GM12878 (cell line): Measurements from ENCODE around the gene IKZF1.

Source experiments
- CHD1 ChIP-seq: IDR thresholded peaks from 2 replicates; pipeline ENCODE4 v1.6.1; 2012; ENCODE audit warnings: low read depth, low read length, improper control_type of control experiment
- ELK1 ChIP-seq: IDR thresholded peaks from 2 replicates; pipeline ENCODE4 v1.6.1; 2012; ENCODE audit warnings: low read depth, low read length, improper control_type of control experiment
- EZH2 ChIP-seq: IDR thresholded peaks from 2 replicates; pipeline ENCODE4 v1.6.1; 2012; ENCODE audit warnings: low read depth, mild to moderate bottlenecking, control low read depth, inconsistent platforms, low read length, borderline replicate concordance; ENCODE audit not compliant: control insufficient read depth
- KAT2A ChIP-seq: conservative IDR thresholded peaks from 2 replicates; pipeline ENCODE4 v1.6.1; 2011; ENCODE audit warnings: low read depth, low read length; ENCODE audit not compliant: control insufficient read depth
- KDM1A ChIP-seq: fragments of 200-600 bp; sonication (generic); IDR thresholded peaks from 2 replicates; pipeline ENCODE4 v1.6.1; 2016; ENCODE audit warnings: borderline replicate concordance
- MXI1 ChIP-seq: fragments of 150-350 bp; IDR thresholded peaks from 2 replicates; pipeline ENCODE4 v1.6.1; 2011; ENCODE audit warnings: low read depth, mild to moderate bottlenecking, inconsistent platforms, low read length, improper control_type of control experiment
- NRF1 ChIP-seq: conservative IDR thresholded peaks from 2 replicates; pipeline ENCODE4 v1.6.1; 2011; ENCODE audit warnings: mild to moderate bottlenecking, low read depth, low read length, improper control_type of control experiment
- SIN3A ChIP-seq: IDR thresholded peaks from 2 replicates; pipeline ENCODE4 v1.6.1; 2012; ENCODE audit warnings: low read depth, low read length, improper control_type of control experiment
- ZNF207 ChIP-seq: fragments of 450-650 bp; IDR thresholded peaks from 2 replicates; pipeline ENCODE4 v1.6.1; 2014; ENCODE audit warnings: antibody characterized with exemption, mild to moderate bottlenecking, borderline replicate concordance
- TF ChIP-seq, protein P1 (sequence below), 3 experiments: IDR thresholded peaks in 2 of 3; conservative IDR thresholded peaks in 1 of 3; 2 replicates each; pipeline ENCODE4 v1.5.1; 2011; ENCODE audit warnings: low read depth in 3 of 3, low read length in 3 of 3, mild to moderate bottlenecking in 3 of 3, control low read depth in 2 of 3, moderate library complexity in 2 of 3, inconsistent platforms in 1 of 3, mixed read lengths in 1 of 3; ENCODE audit not compliant: control insufficient read depth in 2 of 3, insufficient read depth in 1 of 3; ENCODE audit errors: extremely low read depth in 1 of 3
- TF ChIP-seq, protein P2 (sequence below): IDR thresholded peaks from 2 replicates; pipeline ENCODE4 v1.6.1; 2011; ENCODE audit warnings: borderline replicate concordance, low read depth, mild to moderate bottlenecking, moderate library complexity, low read length; ENCODE audit not compliant: insufficient read depth, poor library complexity, severe bottlenecking

- no peak for TF ChIP-seq NRF1
- no peak for TF ChIP-seq KAT2A
- no peak for TF ChIP-seq SIN3A
- TF ChIP-seq, protein P1, sequence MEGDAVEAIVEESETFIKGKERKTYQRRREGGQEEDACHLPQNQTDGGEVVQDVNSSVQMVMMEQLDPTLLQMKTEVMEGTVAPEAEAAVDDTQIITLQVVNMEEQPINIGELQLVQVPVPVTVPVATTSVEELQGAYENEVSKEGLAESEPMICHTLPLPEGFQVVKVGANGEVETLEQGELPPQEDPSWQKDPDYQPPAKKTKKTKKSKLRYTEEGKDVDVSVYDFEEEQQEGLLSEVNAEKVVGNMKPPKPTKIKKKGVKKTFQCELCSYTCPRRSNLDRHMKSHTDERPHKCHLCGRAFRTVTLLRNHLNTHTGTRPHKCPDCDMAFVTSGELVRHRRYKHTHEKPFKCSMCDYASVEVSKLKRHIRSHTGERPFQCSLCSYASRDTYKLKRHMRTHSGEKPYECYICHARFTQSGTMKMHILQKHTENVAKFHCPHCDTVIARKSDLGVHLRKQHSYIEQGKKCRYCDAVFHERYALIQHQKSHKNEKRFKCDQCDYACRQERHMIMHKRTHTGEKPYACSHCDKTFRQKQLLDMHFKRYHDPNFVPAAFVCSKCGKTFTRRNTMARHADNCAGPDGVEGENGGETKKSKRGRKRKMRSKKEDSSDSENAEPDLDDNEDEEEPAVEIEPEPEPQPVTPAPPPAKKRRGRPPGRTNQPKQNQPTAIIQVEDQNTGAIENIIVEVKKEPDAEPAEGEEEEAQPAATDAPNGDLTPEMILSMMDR (IDR thresholded peaks at IDR 0.05 in 2 of 3, conservative IDR thresholded peaks at IDR 0.05 in 1 of 3; ENCODE audit: control insufficient read depth in 2 of 3, extremely low read depth in 1 of 3, insufficient read depth in 1 of 3, low read depth in 3 of 3, low read length in 3 of 3): no peak
- TF ChIP-seq MXI1: peak; percentile 76; the same call in 1 of the 2 replicates
- TF ChIP-seq KDM1A: no peak
- TF ChIP-seq ELK1: no peak
- TF ChIP-seq, protein P2, sequence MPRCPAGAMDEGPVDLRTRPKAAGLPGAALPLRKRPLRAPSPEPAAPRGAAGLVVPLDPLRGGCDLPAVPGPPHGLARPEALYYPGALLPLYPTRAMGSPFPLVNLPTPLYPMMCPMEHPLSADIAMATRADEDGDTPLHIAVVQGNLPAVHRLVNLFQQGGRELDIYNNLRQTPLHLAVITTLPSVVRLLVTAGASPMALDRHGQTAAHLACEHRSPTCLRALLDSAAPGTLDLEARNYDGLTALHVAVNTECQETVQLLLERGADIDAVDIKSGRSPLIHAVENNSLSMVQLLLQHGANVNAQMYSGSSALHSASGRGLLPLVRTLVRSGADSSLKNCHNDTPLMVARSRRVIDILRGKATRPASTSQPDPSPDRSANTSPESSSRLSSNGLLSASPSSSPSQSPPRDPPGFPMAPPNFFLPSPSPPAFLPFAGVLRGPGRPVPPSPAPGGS: no peak
- TF ChIP-seq CHD1: 0 out of 2 replicates have a peak, but pooled peaks have one; percentile 47
- no peak for TF ChIP-seq EZH2
- TF ChIP-seq ZNF207: no peak
Observed at GRCh38 chr7:50281680-50282445, 22.7 kb upstream of the IKZF1 start.
